HG02970 (cell line): ENCODE data around the gene KMT5C.

Experiments used
- ATAC-seq: cut with Tn5 transposase; IDR thresholded peaks from one replicate; pipeline ENCODE4 v1.9.1; 2021; ENCODE audit warnings: mild to moderate bottlenecking, moderate library complexity, moderate number of reproducible peaks; ENCODE audit not compliant: unreplicated experiment, low FRiP score

KMT5C gene

GRCh38 chr19:55339105-55339888 lies at the start of gene KMT5C:
TSS of gene KMT5C (plus strand) at chr19:55339876. CDS start at chr19:55341937, 2,061 bp downstream.
- ATAC-seq, result peak; percentile 88

- no peak for ATAC-seq
Observed at GRCh38 chr19:55297267-55297666, 42.4 kb upstream of the KMT5C start.

DNA sequence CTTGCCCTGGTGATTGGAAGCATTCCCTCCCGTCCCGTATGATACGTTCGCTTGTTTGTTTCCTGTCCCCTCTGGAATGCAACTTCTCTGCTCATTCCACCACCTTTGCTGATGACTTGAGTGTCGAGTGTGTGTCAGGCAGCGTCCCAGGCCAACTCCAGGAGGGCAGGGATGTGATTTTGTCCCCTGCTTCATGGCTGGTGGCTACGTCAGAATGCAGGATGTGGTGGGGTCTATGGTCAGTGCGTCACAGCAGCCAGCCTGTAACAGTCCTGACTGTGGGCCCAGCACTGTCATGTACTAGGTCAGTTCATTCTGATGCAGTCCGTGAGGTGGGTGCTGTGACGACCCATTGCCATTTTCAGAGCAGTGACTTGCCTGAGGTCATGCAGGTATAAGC lies 39.7 kb upstream of the KMT5C start:
- no peak for ATAC-seq

DNA sequence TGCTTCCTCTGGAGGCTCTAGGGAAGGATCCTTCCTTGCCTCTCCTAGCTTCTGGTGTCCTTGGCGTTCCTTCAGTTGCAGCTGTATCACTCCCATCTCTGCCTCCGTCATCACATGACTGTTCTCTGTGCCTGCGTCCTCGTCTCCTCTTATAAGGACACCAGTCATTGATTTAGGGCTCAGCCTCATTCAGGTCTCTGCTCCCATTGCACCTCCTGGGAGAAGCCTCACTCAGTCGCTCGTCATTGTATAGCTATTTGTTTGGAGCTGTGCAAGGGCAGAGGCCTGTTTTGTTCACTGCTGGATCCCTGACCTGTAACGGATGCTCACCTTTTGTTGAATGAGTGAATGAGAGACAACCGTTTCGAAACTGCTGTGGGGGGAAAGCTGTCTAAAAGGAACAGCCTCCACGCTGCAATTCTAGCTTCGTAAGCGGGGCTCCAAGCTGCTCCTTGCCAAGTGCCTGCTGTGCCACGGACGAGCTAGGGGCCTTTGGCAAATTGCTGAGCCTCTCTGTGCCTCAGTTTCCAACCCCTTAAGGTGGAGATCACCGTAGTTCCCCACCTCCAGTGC lies 38.7 kb upstream of the KMT5C start:
- ATAC-seq, result no peak

DNA sequence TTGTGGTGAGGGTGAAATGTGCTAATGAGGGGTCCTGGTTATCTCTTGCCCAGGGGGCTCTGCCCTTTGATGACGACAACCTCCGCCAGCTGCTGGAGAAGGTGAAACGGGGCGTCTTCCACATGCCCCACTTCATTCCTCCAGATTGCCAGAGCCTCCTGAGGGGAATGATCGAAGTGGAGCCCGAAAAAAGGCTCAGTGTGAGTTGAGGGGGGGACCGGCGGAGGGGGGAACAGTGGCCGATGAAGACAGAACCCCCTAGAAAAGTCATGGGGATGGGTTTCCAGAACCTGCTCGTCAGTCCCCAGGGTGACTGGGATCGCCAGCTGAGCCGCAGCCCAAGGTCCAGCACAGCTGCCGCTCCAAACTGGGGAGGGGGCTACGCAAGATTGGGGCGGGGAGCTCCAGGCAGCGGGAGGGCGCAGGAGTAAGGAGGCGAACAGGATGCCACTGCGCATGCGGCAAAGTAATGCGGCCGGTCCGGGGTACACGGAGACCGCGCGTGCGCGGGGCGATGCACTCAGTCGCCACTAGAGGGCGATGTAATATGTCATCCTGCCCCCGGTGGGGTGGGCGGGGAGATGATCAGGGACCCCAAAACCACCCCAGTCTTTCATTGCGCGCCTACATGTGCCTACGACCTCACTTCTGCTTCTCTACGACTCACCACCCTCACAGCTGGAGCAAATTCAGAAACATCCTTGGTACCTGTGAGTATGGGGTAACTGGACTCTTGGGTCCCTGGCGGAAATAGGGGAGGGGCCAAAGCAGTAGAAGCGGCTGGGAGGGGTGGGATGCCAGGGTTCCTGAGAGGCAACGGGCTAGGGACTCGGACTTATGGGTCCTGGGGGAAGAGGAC lies 38.0 kb upstream of the KMT5C start:
- peak; percentile 71 for ATAC-seq

DNA sequence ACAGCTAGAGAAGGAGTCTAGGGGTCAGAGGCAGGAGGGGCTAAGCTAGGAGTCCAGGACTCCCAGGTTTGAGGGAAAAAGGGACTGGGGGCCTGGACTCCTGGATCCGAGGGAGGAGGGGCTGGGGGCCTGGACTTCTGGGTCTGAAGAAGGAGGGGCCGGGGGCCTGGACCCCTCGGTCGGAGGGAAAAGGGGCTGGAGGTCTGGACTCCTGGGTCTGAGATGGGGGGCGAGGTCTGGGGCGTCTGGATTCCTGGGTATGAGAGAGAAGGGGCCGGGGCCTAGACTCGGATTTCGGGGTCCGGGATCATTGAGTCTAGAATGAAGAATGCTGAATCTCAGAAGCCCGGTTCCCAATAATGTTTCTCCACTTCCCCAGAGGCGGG lies 37.4 kb upstream of the KMT5C start:
- no peak for ATAC-seq

GRCh38 chr19:55303477-55303876 lies 36.2 kb upstream of the KMT5C start:
- ATAC-seq, result no peak

GRCh38 chr19:55304279-55304978 lies 35.2 kb upstream of the KMT5C start:
- ATAC-seq, result no peak

DNA sequence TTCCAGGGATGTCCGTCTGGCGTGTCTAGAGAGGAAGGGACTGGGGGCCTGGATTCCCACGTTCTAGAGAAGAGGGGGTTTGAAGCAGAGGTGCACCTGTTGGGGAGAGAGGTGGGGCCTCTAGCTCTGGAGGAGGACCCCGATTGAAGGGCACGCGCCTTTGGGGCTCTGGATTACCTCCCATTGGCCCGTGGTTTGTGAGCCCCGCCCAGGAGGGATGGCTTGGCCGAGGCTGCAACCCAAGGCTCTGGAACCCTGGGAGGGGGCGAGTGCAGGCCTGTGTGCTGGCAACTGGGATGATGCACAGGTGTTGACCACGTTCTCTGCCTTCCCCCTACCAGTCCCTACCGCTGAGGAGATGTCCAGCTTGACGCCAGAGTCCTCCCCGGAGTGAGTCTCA lies 34.7 kb upstream of the KMT5C start:
- no peak for ATAC-seq

DNA sequence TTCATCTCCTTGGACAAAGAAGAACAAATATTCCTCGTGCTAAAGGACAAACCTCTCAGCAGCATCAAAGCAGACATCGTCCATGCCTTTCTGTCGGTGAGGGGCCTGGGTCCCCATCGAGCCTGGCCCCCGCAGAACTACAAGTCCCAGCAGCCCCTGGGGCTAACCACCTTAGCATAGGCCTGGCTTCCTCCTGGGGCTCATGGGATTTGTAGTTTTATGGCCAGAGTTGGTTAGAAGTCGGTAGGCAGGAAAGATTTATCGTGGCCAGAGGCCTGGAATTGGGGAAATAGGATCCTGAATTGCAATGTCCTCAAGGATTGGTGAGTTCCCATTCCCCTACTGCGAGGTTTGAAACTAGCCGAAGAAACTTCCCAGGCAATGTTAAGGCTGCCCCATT lies 34.2 kb upstream of the KMT5C start:
- ATAC-seq, result no peak

DNA sequence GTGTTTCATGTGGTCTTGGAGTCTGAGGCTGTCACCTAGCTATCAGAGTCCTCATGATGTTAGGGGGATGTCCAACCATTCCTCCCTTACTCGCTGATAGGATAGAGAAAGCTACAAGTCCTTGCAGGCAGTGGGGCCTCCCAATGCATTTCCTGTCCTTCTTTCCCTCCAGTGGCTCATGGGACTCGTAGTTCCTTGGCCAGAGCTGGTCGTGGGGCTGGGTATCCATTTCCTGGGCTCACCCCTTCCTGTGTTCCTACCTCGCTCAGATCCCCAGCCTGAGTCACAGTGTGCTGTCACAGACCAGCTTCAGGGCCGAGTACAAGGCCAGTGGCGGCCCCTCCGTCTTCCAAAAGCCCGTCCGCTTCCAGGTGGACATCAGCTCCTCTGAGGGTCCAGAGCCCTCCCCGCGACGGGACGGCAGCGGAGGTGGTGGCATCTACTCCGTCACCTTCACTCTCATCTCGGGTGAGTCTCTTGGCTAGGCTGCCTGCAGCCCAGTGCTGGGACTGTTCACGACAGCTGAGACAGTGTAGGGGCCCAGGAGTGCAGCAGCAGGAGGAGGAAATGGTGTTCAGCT lies 33.6 kb upstream of the KMT5C start:
- ATAC-seq, result no peak

GRCh38 chr19:55306712-55307111 lies 33.0 kb upstream of the KMT5C start:
- no peak for ATAC-seq

DNA sequence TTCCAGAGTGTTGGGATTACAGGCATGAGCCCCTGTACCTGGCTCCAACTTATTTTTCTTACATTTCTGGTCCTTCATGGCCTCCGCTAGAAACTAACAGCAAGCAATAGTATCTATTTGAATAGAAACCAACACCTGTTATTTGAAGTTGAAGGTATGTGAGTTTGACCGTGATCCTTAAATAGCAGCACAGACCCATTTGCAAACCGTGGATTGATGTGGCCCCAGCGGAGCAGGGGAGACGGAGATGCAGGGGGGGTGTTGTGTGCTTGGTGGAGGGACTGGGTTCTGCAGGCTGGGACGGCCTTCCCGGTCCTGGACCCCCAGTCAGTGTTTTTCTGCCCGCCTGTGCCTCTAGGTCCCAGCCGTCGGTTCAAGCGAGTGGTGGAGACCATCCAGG lies 31.4 kb upstream of the KMT5C start:
- no peak for ATAC-seq

DNA sequence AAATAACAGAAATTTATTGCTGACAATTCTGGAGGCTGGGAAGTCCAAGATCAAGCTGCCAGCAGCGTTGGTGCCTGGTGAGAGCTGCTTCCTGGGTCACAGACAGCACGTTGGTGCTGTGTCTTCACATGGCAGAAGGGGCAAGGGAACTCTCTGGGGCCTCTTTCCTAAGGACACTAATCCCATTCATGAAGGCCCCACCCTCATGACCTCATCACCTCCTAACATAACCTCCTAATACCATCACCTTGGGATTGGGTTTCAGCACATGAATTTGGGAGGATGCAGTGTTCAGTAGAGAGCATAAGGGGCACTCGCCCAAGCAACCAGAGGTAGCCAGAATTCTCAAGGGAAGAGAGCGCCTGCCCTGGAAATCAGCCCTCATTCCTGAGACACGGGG lies 30.2 kb upstream of the KMT5C start:
- no peak for ATAC-seq

- ATAC-seq, result no peak
Observed at GRCh38 chr19:55310498-55310897, 29.2 kb upstream of the KMT5C start.

DNA sequence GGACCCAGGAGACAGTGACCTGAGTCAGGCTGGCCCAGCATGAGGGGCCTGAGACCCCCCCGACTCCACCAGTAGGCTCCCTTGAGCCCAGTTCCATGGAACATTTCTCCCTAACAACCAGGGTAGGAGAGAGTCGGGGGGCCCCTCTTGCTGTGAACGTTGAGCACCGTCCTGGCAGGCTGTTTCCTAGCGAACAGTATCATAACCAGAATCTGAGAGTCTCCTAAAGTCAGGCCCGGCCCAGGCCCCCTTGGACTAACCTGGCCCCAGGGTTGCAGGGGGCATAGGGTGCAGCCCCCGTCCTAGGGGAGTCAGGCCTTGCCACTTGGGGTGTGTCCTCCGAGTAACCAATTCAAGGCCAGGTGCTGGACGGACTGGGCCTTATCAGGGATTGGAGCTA lies 28.3 kb upstream of the KMT5C start:
- ATAC-seq, result no peak

- ATAC-seq, result no peak
Observed at GRCh38 chr19:55311797-55312196, 27.9 kb upstream of the KMT5C start.

DNA sequence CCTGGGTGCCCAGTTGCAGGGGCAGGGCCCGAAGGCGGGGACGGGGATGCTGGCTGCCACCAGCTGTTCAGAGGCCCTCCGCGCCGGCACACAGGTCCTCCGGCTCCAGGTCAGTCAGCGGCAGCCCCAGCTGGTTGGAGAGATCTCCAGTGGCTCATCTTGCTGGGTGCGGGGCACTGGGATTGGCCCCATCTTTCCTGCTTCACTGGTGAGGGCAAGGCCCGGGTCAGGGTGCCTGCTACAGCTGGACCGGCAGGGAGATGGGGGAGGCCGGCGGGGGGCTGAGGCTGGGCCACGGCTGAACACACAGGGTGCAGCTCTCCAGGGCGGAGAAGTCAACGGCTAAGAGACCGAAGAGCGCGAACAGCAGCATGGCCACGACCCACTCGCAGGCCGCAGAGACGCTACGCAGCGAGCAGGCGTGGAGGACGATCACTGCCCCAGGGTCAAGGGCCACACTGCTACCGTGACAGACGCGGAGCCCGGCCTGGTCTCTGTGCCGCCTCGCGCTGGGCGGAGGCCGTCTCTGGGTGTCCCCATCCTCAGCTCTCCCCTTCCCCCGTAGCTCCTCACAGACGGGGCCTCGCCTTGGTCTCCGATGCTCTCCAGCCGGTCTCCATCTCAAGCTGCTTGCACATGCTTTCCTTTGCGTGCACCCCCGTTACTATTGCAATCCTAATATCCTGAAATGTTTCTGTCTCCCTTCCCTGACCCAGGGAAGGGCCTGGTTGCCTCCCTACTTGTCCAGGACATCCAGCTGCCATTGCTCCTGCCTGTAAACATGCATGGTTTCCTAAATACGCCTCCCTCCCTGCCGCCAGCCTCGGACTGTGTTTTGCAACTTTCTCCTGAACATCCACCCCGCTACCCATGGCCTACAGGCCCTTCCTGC lies 26.8 kb upstream of the KMT5C start:
- ATAC-seq, result no peak

DNA sequence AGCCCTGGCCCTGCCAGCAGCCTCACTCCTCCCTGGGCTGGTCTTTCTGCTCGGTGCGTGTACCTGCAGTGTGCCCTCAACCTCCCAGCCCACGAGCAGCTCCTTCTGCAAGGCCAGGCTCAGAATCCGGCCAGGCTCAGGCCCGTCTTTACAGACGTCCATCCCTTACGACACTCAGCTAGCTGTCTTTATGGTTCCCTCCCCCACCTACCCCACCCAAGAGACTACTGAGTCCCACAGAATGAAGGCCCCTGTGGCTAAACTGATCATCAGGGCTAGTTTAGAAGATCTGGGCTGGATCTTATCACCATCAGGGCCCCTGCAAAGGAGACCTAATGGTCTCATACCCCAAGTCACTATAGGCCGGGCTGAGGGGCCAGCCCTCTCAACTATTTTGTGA lies 25.3 kb upstream of the KMT5C start:
- no peak for ATAC-seq
